ENCODE measurements around the gene LILRB5.
"Not testable (repeated sequence)": the region's sequence is repeated elsewhere in the genome, so short reads cannot be mapped to it uniquely, and the experiment has no call there.

LILRB5 gene

GRCh38 chr19:54297759-54298305 is 40.8 kb upstream of the LILRB5 start:
- no peak overlapping the region for H3K4me3 Mint-ChIP-seq
- H3K27ac Mint-ChIP-seq, result no peak overlapping the region
- no peak for DNase-seq
- TF ChIP-seq CTCF (IDR thresholded peaks at IDR 0.05), result no peak
- no peaks in the 10 kb centered on the region for H3K36me3 Mint-ChIP-seq (ENCODE audit: low read depth)
- H3K4me1 Mint-ChIP-seq, result no peaks in the 10 kb centered on the region
- peaks cover 36% of the 10 kb centered on the region for H3K27me3 Mint-ChIP-seq (ENCODE audit: low read depth, poor library complexity)
- H3K9me3 Mint-ChIP-seq, result peaks cover 31% of the 10 kb centered on the region

- peaks cover 34% of the 10 kb centered on the region for H3K9me3 Mint-ChIP-seq
- H3K27ac Mint-ChIP-seq, result no peak overlapping the region
- no peak for TF ChIP-seq CTCF (IDR thresholded peaks at IDR 0.05)
- H3K36me3 Mint-ChIP-seq (ENCODE audit: low read depth), result no peaks in the 10 kb centered on the region
- no peak for DNase-seq
- H3K27me3 Mint-ChIP-seq (ENCODE audit: low read depth, poor library complexity), result peaks cover 27% of the 10 kb centered on the region
- H3K4me1 Mint-ChIP-seq, result no peaks in the 10 kb centered on the region
- no peak overlapping the region for H3K4me3 Mint-ChIP-seq
Observed at GRCh38 chr19:54294539-54294938, 37.5 kb upstream of the LILRB5 start.

GRCh38 chr19:54289160-54289559 is 32.1 kb upstream of the LILRB5 start:
- H3K4me1 Mint-ChIP-seq, result not testable (repeated sequence)
- peaks cover 29% of the 10 kb centered on the region for H3K27me3 Mint-ChIP-seq (ENCODE audit: low read depth, poor library complexity)
- peaks cover 40% of the 10 kb centered on the region for H3K9me3 Mint-ChIP-seq

GRCh38 chr19:54287456-54287855 is 30.4 kb upstream of the LILRB5 start:
- H3K27ac Mint-ChIP-seq, result no peak overlapping the region
- peaks cover 26% of the 10 kb centered on the region for H3K27me3 Mint-ChIP-seq (ENCODE audit: low read depth, poor library complexity)
- H3K4me3 Mint-ChIP-seq, result no peak overlapping the region
- peaks cover 40% of the 10 kb centered on the region for H3K9me3 Mint-ChIP-seq
- DNase-seq, result no peak
- H3K36me3 Mint-ChIP-seq (ENCODE audit: low read depth), result no peaks in the 10 kb centered on the region
- no peak for TF ChIP-seq CTCF (IDR thresholded peaks at IDR 0.05)
- H3K4me1 Mint-ChIP-seq, result no peaks in the 10 kb centered on the region

More at GRCh38 chr19:54289160-54289559, 32.1 kb upstream of the LILRB5 start:
- H3K36me3 Mint-ChIP-seq (ENCODE audit: low read depth); H3K4me3 Mint-ChIP-seq; H3K27ac Mint-ChIP-seq; DNase-seq: not testable (repeated sequence)

- not testable (repeated sequence) for H3K4me3 Mint-ChIP-seq; H3K4me1 Mint-ChIP-seq; H3K27ac Mint-ChIP-seq; H3K36me3 Mint-ChIP-seq (ENCODE audit: low read depth); DNase-seq
- Mint-ChIP-seq H3K27me3 (ENCODE audit: low read depth, poor library complexity) (peaks cover 34% of the 10 kb centered on the region), H3K9me3 (peaks cover 48% of the 10 kb centered on the region)
Observed at GRCh38 chr19:54286283-54286682, 29.2 kb upstream of the LILRB5 start.

GRCh38 chr19:54285427-54286056 is 28.5 kb upstream of the LILRB5 start:
- H3K4me1 Mint-ChIP-seq; DNase-seq; H3K27ac Mint-ChIP-seq; H3K36me3 Mint-ChIP-seq (ENCODE audit: low read depth); H3K4me3 Mint-ChIP-seq: not testable (repeated sequence)
- Mint-ChIP-seq H3K27me3 (ENCODE audit: low read depth, poor library complexity) (peaks cover 35% of the 10 kb centered on the region), H3K9me3 (peaks cover 46% of the 10 kb centered on the region)

- no peak for TF ChIP-seq CTCF (IDR thresholded peaks at IDR 0.05)
- H3K4me3 Mint-ChIP-seq, result no peak overlapping the region
- no peaks in the 10 kb centered on the region for H3K36me3 Mint-ChIP-seq (ENCODE audit: low read depth)
- no peaks in the 10 kb centered on the region for H3K4me1 Mint-ChIP-seq
- H3K27ac Mint-ChIP-seq, result no peak overlapping the region
- H3K9me3 Mint-ChIP-seq, result peaks cover 34% of the 10 kb centered on the region
- H3K27me3 Mint-ChIP-seq (ENCODE audit: low read depth, poor library complexity), result peaks cover 41% of the 10 kb centered on the region
- DNase-seq, result no peak
Observed at GRCh38 chr19:54282686-54283470, 25.8 kb upstream of the LILRB5 start.

- not testable (repeated sequence) for H3K4me1 Mint-ChIP-seq; H3K27ac Mint-ChIP-seq; DNase-seq; H3K36me3 Mint-ChIP-seq (ENCODE audit: low read depth); H3K4me3 Mint-ChIP-seq
- Mint-ChIP-seq H3K9me3 (peaks cover 27% of the 10 kb centered on the region), H3K27me3 (ENCODE audit: low read depth, poor library complexity) (peaks cover 31% of the 10 kb centered on the region)
Observed at GRCh38 chr19:54281729-54282075, 24.6 kb upstream of the LILRB5 start.

Measured in nephron progenitor cell (in vitro differentiated cells).